ENCODE measurements around the gene GATA2. TPM values are rescaled to one million over a fixed set of nuclear protein-coding genes. Genes with fewer than 3 reads are reported as not detected.

Gene GATA2
- total and polyA plus RNA-seq, 2 of the 8 experiments (the other 6 are each of a cell fraction or from before 2014, with no cell fraction given), result 0.03 to 0.30 TPM

- no peak for TF ChIP-seq CTBP2 (IDR thresholded peaks at IDR 0.05; ENCODE audit: borderline replicate concordance, insufficient read depth, insufficient read length, low read length)
- TF ChIP-seq GTF2F1 (IDR thresholded peaks at IDR 0.05; ENCODE audit: borderline replicate concordance, low read depth, low read length), result no peak
- TF ChIP-seq CBX8 (IDR thresholded peaks at IDR 0.05; ENCODE audit: borderline replicate concordance, low read depth, low read length), result no peak
- TF ChIP-seq POU5F1 (IDR thresholded peaks at IDR 0.05; ENCODE audit: low read depth, low read length), result no peak
These were observed 9.7 kb upstream of the GATA2 start (continued) for GRCh38 chr3:128502712-128503111.
